ENCODE data around the gene PKN3. TPM values are rescaled to one million over a fixed set of nuclear protein-coding genes. Genes with fewer than 3 reads are reported as not detected.

PKN3 gene
- total and polyA plus RNA-seq, 2 donors (not counting 1 experiment from before 2014, with no cell fraction given), result 1.4 to 3.7 TPM

GRCh38 chr9:128706671-128707381, 4.5 kb downstream of the PKN3 start:
- Histone ChIP-seq H3K4me3 (ENCODE audit: control extremely low read depth in 1 of 5, extremely low read depth in 1 of 5, insufficient read depth in 1 of 5, low read depth in 2 of 5, low read length in 4 of 5) (no peak overlapping the region), H3K9me3 (ENCODE audit: control extremely low read depth in 1 of 3, control insufficient read depth in 2 of 3, insufficient read depth in 1 of 3, low read length in 2 of 3) (no peaks in the 10 kb centered on the region), H4K20me1 (ENCODE audit: control insufficient read depth, insufficient read depth, low read length, poor library complexity, severe bottlenecking) (no peaks in the 10 kb centered on the region), H3K27me3 (replicated peaks in 1 of 4; ENCODE audit: control extremely low read depth in 1 of 4, control insufficient read depth in 3 of 4, insufficient read depth in 4 of 4, low read length in 3 of 4) (no peaks in the 10 kb centered on the region), H3K9ac (ENCODE audit: low read length) (no peak overlapping the region), H3K36me3 (replicated peaks in 1 of 2; ENCODE audit: control extremely low read depth in 1 of 2, control insufficient read depth in 1 of 2, extremely low read depth in 1 of 2, insufficient read depth in 2 of 2, low read length in 1 of 2) (no peaks in the 10 kb centered on the region), H3K4me2 (replicated peaks; ENCODE audit: low read depth, low read length, poor library complexity, severe bottlenecking) (no peak overlapping the region), H3K27ac (ENCODE audit: low read length in 2 of 2) (no peak overlapping the region), H2AFZ (ENCODE audit: insufficient read depth, low read depth, low read length, poor library complexity, severe bottlenecking) (no peak overlapping the region), H3K4me1 (ENCODE audit: control insufficient read depth in 2 of 2, insufficient read depth in 2 of 2, low read length in 2 of 2) (peaks cover 4 to 11% of the 10 kb centered on the region in 2 donors), H3K79me2 (ENCODE audit: control insufficient read depth, insufficient read depth, low read length) (no peaks in the 10 kb centered on the region)
- TF ChIP-seq CTCF (IDR thresholded peaks at IDR 0.05) (no peak), EZH2 (IDR thresholded peaks at IDR 0.05; ENCODE audit: borderline replicate concordance, insufficient read depth, low read depth, low read length, poor library complexity, severe bottlenecking) (no peak)
- H3K9me3 Mint-ChIP-seq (ENCODE audit: insufficient read depth), result no peaks in the 10 kb centered on the region
- ChIA-PET CTCF (interaction anchor here (0.6 to 0.7 kb wide), 2 partner anchors 10 to 51 kb away, joined by 3 to 4 read pairs; no protein-coding TSS in a partner anchor), POLR2A (no interaction called here)
- H3K4me1 Mint-ChIP-seq, result peaks cover 7% of the 10 kb centered on the region
- intact Hi-C loops (cut with micrococcal nuclease), result no loop called here
- WGBS (ENCODE audit: insufficient coverage), result 95% methylated on average over 23 of the region's 23 CpGs
- H3K27ac Mint-ChIP-seq, result no peak overlapping the region
- DNase-seq, result no peak
- no peaks in the 10 kb centered on the region for H3K27me3 Mint-ChIP-seq
- no peak overlapping the region for H3K4me3 Mint-ChIP-seq
- ATAC-seq (ENCODE audit: low read depth), result no peak

- intact Hi-C loops (cut with micrococcal nuclease), result no loop called here
- no peak overlapping the region for H3K4me3 ChIP-seq (ENCODE audit: control extremely low read depth in 1 of 5, extremely low read depth in 1 of 5, insufficient read depth in 1 of 5, low read depth in 2 of 5, low read length in 4 of 5)
- no peak overlapping the region for H3K27ac ChIP-seq (ENCODE audit: low read length in 2 of 2)
- no peak overlapping the region for H3K9ac ChIP-seq (ENCODE audit: low read length)
- Mint-ChIP-seq H3K9me3 (ENCODE audit: insufficient read depth) (no peaks in the 10 kb centered on the region), H3K27ac (no peak overlapping the region), H3K4me1 (peaks cover 4% of the 10 kb centered on the region), H3K27me3 (no peaks in the 10 kb centered on the region), H3K4me3 (no peak overlapping the region)
- WGBS (ENCODE audit: insufficient coverage), result 100% methylated on average over 1 of the region's 8 CpGs
- H3K4me1 ChIP-seq (ENCODE audit: control insufficient read depth in 2 of 2, insufficient read depth in 2 of 2, low read length in 2 of 2), result peaks cover 0 to 6% of the 10 kb centered on the region in 2 donors
- TF ChIP-seq EZH2 (IDR thresholded peaks at IDR 0.05; ENCODE audit: borderline replicate concordance, insufficient read depth, low read depth, low read length, poor library complexity, severe bottlenecking), result no peak
- no peak for TF ChIP-seq CTCF (IDR thresholded peaks at IDR 0.05)
- ChIA-PET POLR2A (interaction anchor here (0.6 kb wide), 1 partner anchor 10 kb away, joined by 6 read pairs; no protein-coding TSS in a partner anchor), CTCF (no interaction called here)
- H3K36me3 ChIP-seq (replicated peaks in 1 of 2; ENCODE audit: control extremely low read depth in 1 of 2, control insufficient read depth in 1 of 2, extremely low read depth in 1 of 2, insufficient read depth in 2 of 2, low read length in 1 of 2), result no peaks in the 10 kb centered on the region
- DNase-seq (no peak), ATAC-seq (ENCODE audit: low read depth) (no peak)
- H2AFZ ChIP-seq (ENCODE audit: insufficient read depth, low read depth, low read length, poor library complexity, severe bottlenecking), result no peak overlapping the region
- no peaks in the 10 kb centered on the region for H3K79me2 ChIP-seq (ENCODE audit: control insufficient read depth, insufficient read depth, low read length)
- no peak overlapping the region for H3K4me2 ChIP-seq (replicated peaks; ENCODE audit: low read depth, low read length, poor library complexity, severe bottlenecking)
- no peaks in the 10 kb centered on the region for H4K20me1 ChIP-seq (ENCODE audit: control insufficient read depth, insufficient read depth, low read length, poor library complexity, severe bottlenecking)
- H3K27me3 ChIP-seq (replicated peaks in 1 of 4; ENCODE audit: control extremely low read depth in 1 of 4, control insufficient read depth in 3 of 4, insufficient read depth in 4 of 4, low read length in 3 of 4), result no peaks in the 10 kb centered on the region
- H3K9me3 ChIP-seq (ENCODE audit: control extremely low read depth in 1 of 3, control insufficient read depth in 2 of 3, insufficient read depth in 1 of 3, low read length in 2 of 3), result no peaks in the 10 kb centered on the region
Measured at GRCh38 chr9:128707446-128707845, 5.1 kb downstream of the PKN3 start.
